Sigmoid colon (tissue), 7 donors: ENCODE measurements around the gene SH2D5. TPM values are rescaled to one million over a fixed set of nuclear protein-coding genes. Genes with fewer than 3 reads are reported as not detected.

Experiments
- DNase-seq: peaks from one replicate; pipeline ENCODE4 v3.0.0-alpha.2; 2019
- H3K27ac ChIP-seq, 4 donors: fragments of 200-600 bp; sonication (generic); one replicate each; pipeline ENCODE4 v1.5.1; 2016 to 2019; ENCODE audit warnings: mild to moderate bottlenecking in 1 of 4
- H3K27me3 ChIP-seq, 3 donors: fragments of 200-600 bp; sonication (generic); one replicate each; pipeline ENCODE4 v1.5.1; 2019; ENCODE audit warnings: mild to moderate bottlenecking in 1 of 3
- H3K36me3 ChIP-seq, 4 donors: fragments of 200-600 bp; sonication (generic); one replicate each; pipeline ENCODE4 v1.5.1; 2016 to 2019
- H3K4me1 ChIP-seq, 4 donors: fragments of 200-600 bp; sonication (generic); one replicate each; pipeline ENCODE4 v1.5.1; 2017 to 2019
- H3K4me3 ChIP-seq, 4 donors: fragments of 200-600 bp; sonication (generic); one replicate each; pipeline ENCODE4 v1.5.1; 2017 to 2019; ENCODE audit warnings: mild to moderate bottlenecking in 2 of 4, moderate library complexity in 1 of 4
- H3K9me3 ChIP-seq, 4 donors: fragments of 200-600 bp in 3 of 4; sonication (generic) in 3 of 4; one replicate each; pipeline versions ENCODE4 v1.5.1 to v1.6.1; 2013 to 2019
- CTCF ChIP-seq, 4 experiments: fragments of 450-650 bp in 3 of 4; fragments of 200-600 bp in 1 of 4; IDR thresholded peaks; one replicate each; pipeline ENCODE4 v1.5.1; 2016 to 2019; ENCODE audit warnings: antibody characterized with exemption in 4 of 4, mild to moderate bottlenecking in 3 of 4, moderate library complexity in 2 of 4
- EP300 ChIP-seq, 4 donors: sonication (generic); formaldehyde crosslinking; IDR thresholded peaks; one replicate each; pipeline ENCODE4 v1.6.1; 2017; ENCODE audit warnings: antibody characterized with exemption in 4 of 4
- POLR2A ChIP-seq, 2 donors: fragments of 450-650 bp; IDR thresholded peaks; one replicate each; pipeline ENCODE4 v1.6.1; 2016; ENCODE audit warnings: antibody characterized with exemption in 2 of 2, mild to moderate bottlenecking in 2 of 2, moderate library complexity in 2 of 2
- POLR2AphosphoS5 ChIP-seq, 4 donors: sonication (generic); formaldehyde crosslinking; IDR thresholded peaks; one replicate each; pipeline ENCODE4 v1.6.1; 2017; ENCODE audit warnings: antibody characterized with exemption in 4 of 4
- WGBS, 2 donors: extraction: QIAGEN DNeasy Blood & Tissue Kit; methylation state at CpG; one replicate each; pipeline ENCODE4 v1.1.7; 2013; 5-methylcytosine and 5-hydroxymethylcytosine counted together
- intact Hi-C: fragments of 100-400 bp; cut with DNase I; formaldehyde crosslinking; loops from one replicate; pipeline ENCODE4 v1.15.1; 2023
- polyA plus RNA-seq, 3 donors: library from polyadenylated mRNA; stranded (reverse); fragments of 200-250 nt; gene quantifications; one replicate each; pipeline ENCODE4 v1.2.3, GENCODE V29; 2013
- total RNA-seq, 4 donors: library from RNA; depleted of rRNA; stranded (reverse); fragments of >200 nt; gene quantifications; one replicate each; pipeline ENCODE4 v1.1.0, GENCODE V29; 2016
- donor health status: healthy with polysubstance abuse.
- donor health status: Bipolar disorder and iron deficiency.
- donor health status: healthy.

SH2D5 gene
- total and polyA plus RNA-seq, 7 donors, result under 0.01 to 0.55 (median 0.14) TPM; not detected in 2

GRCh38 chr1:20708057-20708456, 24.4 kb downstream of the SH2D5 start:
- H3K36me3 ChIP-seq, result no peaks in the 10 kb centered on the region

GRCh38 chr1:20706841-20707240, 25.7 kb downstream of the SH2D5 start:
- 48 to 51% methylated on average over 5 of the region's 5 CpGs for WGBS, 2 donors
- intact Hi-C loops, result no loop called here
- no peaks in the 10 kb centered on the region for H3K9me3 ChIP-seq
- no peaks in the 10 kb centered on the region for H3K36me3 ChIP-seq
- DNase-seq, result no peak
- H3K27ac ChIP-seq, result no peak overlapping the region
- H3K4me3 ChIP-seq, result no peak overlapping the region
- H3K4me1 ChIP-seq, result no peaks in the 10 kb centered on the region
- TF ChIP-seq CTCF (IDR thresholded peaks at IDR 0.05) (no peak), POLR2AphosphoS5 (IDR thresholded peaks at IDR 0.05) (no peak), EP300 (IDR thresholded peaks at IDR 0.05) (no peak), POLR2A (IDR thresholded peaks at IDR 0.05) (no peak)
- H3K27me3 ChIP-seq, result no peaks in the 10 kb centered on the region

More at GRCh38 chr1:20708057-20708456, 24.4 kb downstream of the SH2D5 start:
- intact Hi-C loops, result no loop called here
- H3K4me3 ChIP-seq, result no peak overlapping the region
- no peak overlapping the region for H3K27ac ChIP-seq
- TF ChIP-seq POLR2A (IDR thresholded peaks at IDR 0.05) (no peak), EP300 (IDR thresholded peaks at IDR 0.05) (no peak), POLR2AphosphoS5 (IDR thresholded peaks at IDR 0.05) (no peak), CTCF (IDR thresholded peaks at IDR 0.05) (no peak)
- H3K9me3 ChIP-seq, result no peaks in the 10 kb centered on the region
- no peaks in the 10 kb centered on the region for H3K27me3 ChIP-seq
- 76 to 84% methylated on average over 6 of the region's 6 CpGs for WGBS, 2 donors
- no peak for DNase-seq
- H3K4me1 ChIP-seq, result no peaks in the 10 kb centered on the region

GRCh38 chr1:20705203-20705755, 27.2 kb downstream of the SH2D5 start:
- Histone ChIP-seq H3K27ac (no peak overlapping the region), H3K4me1 (no peaks in the 10 kb centered on the region), H3K36me3 (no peaks in the 10 kb centered on the region), H3K4me3 (no peak overlapping the region), H3K27me3 (no peaks in the 10 kb centered on the region), H3K9me3 (no peaks in the 10 kb centered on the region)
- 86 to 89% methylated on average over 15 of the region's 15 CpGs for WGBS, 2 donors
- intact Hi-C loops, result no loop called here
- no peak for TF ChIP-seq EP300 (IDR thresholded peaks at IDR 0.05)
- no peak for TF ChIP-seq POLR2A (IDR thresholded peaks at IDR 0.05)
- no peak for TF ChIP-seq CTCF (IDR thresholded peaks at IDR 0.05)
- TF ChIP-seq POLR2AphosphoS5 (IDR thresholded peaks at IDR 0.05), result no peak
- DNase-seq, result no peak

- no peaks in the 10 kb centered on the region for H3K36me3 ChIP-seq
- no peak overlapping the region for H3K27ac ChIP-seq
- DNase-seq, result no peak
- TF ChIP-seq POLR2A (IDR thresholded peaks at IDR 0.05) (no peak), POLR2AphosphoS5 (IDR thresholded peaks at IDR 0.05) (no peak), EP300 (IDR thresholded peaks at IDR 0.05) (no peak), CTCF (IDR thresholded peaks at IDR 0.05) (no peak)
- no peaks in the 10 kb centered on the region for H3K27me3 ChIP-seq
- no peak overlapping the region for H3K4me3 ChIP-seq
- intact Hi-C loops, result no loop called here
- H3K9me3 ChIP-seq, result no peaks in the 10 kb centered on the region
- no peaks in the 10 kb centered on the region for H3K4me1 ChIP-seq
- WGBS, 2 donors, result 94 to 96% methylated on average over 41 of the region's 41 CpGs
Measured at GRCh38 chr1:20704390-20705202, 27.9 kb downstream of the SH2D5 start.
